ENCODE data around the gene STIL. TPM values are rescaled to one million over a fixed set of nuclear protein-coding genes. Genes with fewer than 3 reads are reported as not detected.

The STIL gene
- total and polyA plus RNA-seq, 8 donors: 3.6 to 13.2 (median 8.3) TPM

GRCh38 chr1:47244339-47244862 lies 69.5 kb downstream of the STIL start:
- intact Hi-C loops (cut with DNase I): no loop called here
- Histone ChIP-seq H3K9me3 (no peaks in the 10 kb centered on the region), H3K27ac (peak overlapping the region in 1 of 2 donors; percentile 41), H3K4me3 (no peak overlapping the region), H3K27me3 (peaks cover 0 to 10% of the 10 kb centered on the region in 2 donors), H3K36me3 (no peaks in the 10 kb centered on the region), H3K4me1 (peaks cover 0 to 6% of the 10 kb centered on the region in 2 donors)
- ATAC-seq (no peak), DNase-seq (no peak)
- no peak for TF ChIP-seq CTCF (IDR thresholded peaks at IDR 0.05)

- no peak overlapping the region for H3K4me3 ChIP-seq
- H3K4me1 ChIP-seq: peaks cover 0 to 6% of the 10 kb centered on the region in 2 donors
- H3K9me3 ChIP-seq: no peaks in the 10 kb centered on the region
- H3K36me3 ChIP-seq: no peaks in the 10 kb centered on the region
- H3K27ac ChIP-seq: peak overlapping the region in 1 of 2 donors; percentile 41
- DNase-seq (no peak), ATAC-seq (no peak)
- peaks cover 0 to 10% of the 10 kb centered on the region in 2 donors for H3K27me3 ChIP-seq
- no peak for TF ChIP-seq CTCF (IDR thresholded peaks at IDR 0.05)
- intact Hi-C loops (cut with DNase I): no loop called here
Measured at GRCh38 chr1:47243910-47244309, 70.0 kb downstream of the STIL start.

GRCh38 chr1:47241114-47242113 lies 72.5 kb downstream of the STIL start:
- intact Hi-C loops (cut with DNase I): no loop called here
- peak overlapping the region in 1 of 2 donors; percentile 48 for H3K27ac ChIP-seq
- no peak for DNase-seq
- peaks cover 0 to 18% of the 10 kb centered on the region in 2 donors for H3K27me3 ChIP-seq
- no peak overlapping the region for H3K4me3 ChIP-seq
- H3K36me3 ChIP-seq: no peaks in the 10 kb centered on the region
- no peaks in the 10 kb centered on the region for H3K9me3 ChIP-seq
- peaks cover 0 to 6% of the 10 kb centered on the region in 2 donors for H3K4me1 ChIP-seq
- peak; percentile 27 for ATAC-seq
- no peak for TF ChIP-seq CTCF (IDR thresholded peaks at IDR 0.05)

- no peaks in the 10 kb centered on the region for H3K9me3 ChIP-seq
- H3K27me3 ChIP-seq: peaks cover 7 to 39% of the 10 kb centered on the region in 2 donors
- DNase-seq: no peak
- H3K4me3 ChIP-seq: no peak overlapping the region
- intact Hi-C loops (cut with DNase I): no loop called here
- no peak for ATAC-seq
- H3K27ac ChIP-seq: no peak overlapping the region
- no peak for TF ChIP-seq CTCF (IDR thresholded peaks at IDR 0.05)
- H3K4me1 ChIP-seq: peaks cover 0 to 18% of the 10 kb centered on the region in 2 donors
- no peaks in the 10 kb centered on the region for H3K36me3 ChIP-seq
Measured at GRCh38 chr1:47238935-47239592, 74.9 kb downstream of the STIL start.

- H3K9me3 ChIP-seq: no peaks in the 10 kb centered on the region
- no peak for TF ChIP-seq CTCF (IDR thresholded peaks at IDR 0.05)
- no peak for DNase-seq
- peaks cover 35 to 61% of the 10 kb centered on the region in 2 donors for H3K27me3 ChIP-seq
- ATAC-seq: no peak
- H3K4me1 ChIP-seq: peaks cover 0 to 27% of the 10 kb centered on the region in 2 donors
- peak overlapping the region; percentile 49 to 65 for H3K27ac ChIP-seq
- intact Hi-C loops (cut with DNase I): no loop called here
- no peak overlapping the region for H3K4me3 ChIP-seq
- H3K36me3 ChIP-seq: no peaks in the 10 kb centered on the region
Measured at GRCh38 chr1:47235806-47236205, 78.1 kb downstream of the STIL start.
